Tibial artery (tissue), 4 donors: ENCODE measurements around the gene ZNF219.

Source experiments
- DNase-seq, 2 donors: peaks; one replicate each; pipeline ENCODE4 v3.0.0-alpha.2; 2019
- H3K27ac ChIP-seq, 2 donors: fragments of 200-600 bp; sonication (generic) in 1 of 2; 1 replicate in 1 of 2; 2 replicates in 1 of 2; pipeline ENCODE4 v1.5.1; 2018 to 2019; ENCODE audit warnings: mild to moderate bottlenecking in 1 of 2
- H3K27me3 ChIP-seq, 2 donors: fragments of 200-600 bp; sonication (generic) in 1 of 2; one replicate each; pipeline versions ENCODE4 v1.5.1 to v1.6.0; 2016 to 2019
- H3K36me3 ChIP-seq, 3 donors: fragments of 200-600 bp; sonication (generic) in 2 of 3; one replicate each; pipeline ENCODE4 v1.5.1; 2016 to 2019; ENCODE audit warnings: mild to moderate bottlenecking in 2 of 3
- H3K4me1 ChIP-seq, 4 donors: fragments of 200-600 bp; sonication (generic) in 2 of 4; 1 replicate in 3 of 4; 2 replicates in 1 of 4; pipeline ENCODE4 v1.5.1; 2016 to 2019
- H3K4me3 ChIP-seq, 2 donors: fragments of 200-600 bp; sonication (generic) in 1 of 2; 1 replicate in 1 of 2; 2 replicates in 1 of 2; pipeline ENCODE4 v1.5.1; 2018 to 2019; ENCODE audit warnings: mild to moderate bottlenecking in 2 of 2
- H3K9me3 ChIP-seq, 3 donors: fragments of 200-600 bp; sonication (generic) in 1 of 3; one replicate each; pipeline ENCODE4 v1.5.1; 2016 to 2019
- CTCF ChIP-seq, 2 experiments: fragments of 200-600 bp in 1 of 2; fragments of 450-650 bp in 1 of 2; IDR thresholded peaks; one replicate each; pipeline ENCODE4 v1.5.1; 2017 to 2019; ENCODE audit warnings: antibody characterized with exemption in 2 of 2, mild to moderate bottlenecking in 1 of 2, moderate library complexity in 1 of 2
- intact Hi-C: fragments of 100-400 bp; cut with DNase I; formaldehyde crosslinking; loops from one replicate; pipeline ENCODE4 v1.15.0; 2023; ENCODE audit warnings: low total_unique reads

Gene ZNF219

GRCh38 chr14:21102521-21103410, 4.3 kb upstream of the ZNF219 start:
- peak overlapping the region; percentile 60 to 85 for H3K4me3 ChIP-seq
- intact Hi-C loops, result loop anchor here (5.0 kb wide), 2 partner anchors 80 to 420 kb away; partner anchors contain the start of gene RNASE4
- DNase-seq, result no peak
- H3K9me3 ChIP-seq, result no peaks in the 10 kb centered on the region
- H3K36me3 ChIP-seq, result no peaks in the 10 kb centered on the region
- H3K27ac ChIP-seq, result peak overlapping the region; percentile 84 to 98
- H3K4me1 ChIP-seq, result peaks cover 0 to 45% (median 38%) of the 10 kb centered on the region in 4 donors
- no peaks in the 10 kb centered on the region for H3K27me3 ChIP-seq
- no peak for TF ChIP-seq CTCF (IDR thresholded peaks at IDR 0.05)

- Histone ChIP-seq H3K27ac (no peak overlapping the region), H3K4me3 (no peak overlapping the region), H3K27me3 (no peaks in the 10 kb centered on the region), H3K36me3 (no peaks in the 10 kb centered on the region), H3K4me1 (peaks cover 0 to 46% (median 41%) of the 10 kb centered on the region in 4 donors), H3K9me3 (no peaks in the 10 kb centered on the region)
- intact Hi-C loops, result loop anchor here (5.0 kb wide), 2 partner anchors 80 to 420 kb away; partner anchors contain the start of gene RNASE4
- DNase-seq, result no peak
- no peak for TF ChIP-seq CTCF (IDR thresholded peaks at IDR 0.05)
These were observed 3.5 kb upstream of the ZNF219 start for GRCh38 chr14:21101802-21102413.

GRCh38 chr14:21100931-21101330, 2.5 kb upstream of the ZNF219 start, which contains the start of gene TMEM253:
Gene TMEM253 (plus strand): TSS chr14:21101066. CDS start chr14:21101344, 278 bp downstream.
- Histone ChIP-seq H3K4me1 (peaks cover 0 to 48% (median 43%) of the 10 kb centered on the region in 4 donors), H3K27me3 (no peaks in the 10 kb centered on the region), H3K9me3 (no peaks in the 10 kb centered on the region), H3K36me3 (no peaks in the 10 kb centered on the region), H3K27ac (peak within 1 kb of the TSS; percentile 92 to 96), H3K4me3 (no peak within 1 kb of the TSS)
- DNase-seq, result no peak
- intact Hi-C loops, result loop anchor here (5.0 kb wide), 2 partner anchors 79 to 419 kb away; partner anchors contain the start of gene RNASE4
- TF ChIP-seq CTCF (IDR thresholded peaks at IDR 0.05), result no peak

- no peaks in the 10 kb centered on the region for H3K27me3 ChIP-seq
- intact Hi-C loops, result no loop called here
- H3K4me3 ChIP-seq, result peak overlapping the region in 1 of 2 donors; percentile 90
- peaks cover 0 to 42% (median 41%) of the 10 kb centered on the region in 4 donors for H3K4me1 ChIP-seq
- H3K36me3 ChIP-seq, result no peaks in the 10 kb centered on the region
- H3K27ac ChIP-seq, result peak overlapping the region; percentile 92 to 96
- no peaks in the 10 kb centered on the region for H3K9me3 ChIP-seq
- no peak for DNase-seq
- TF ChIP-seq CTCF (IDR thresholded peaks at IDR 0.05), result no peak
These were observed 1.1 kb upstream of the ZNF219 start for GRCh38 chr14:21099596-21099985.

GRCh38 chr14:21098892-21099595, 589 bp upstream of the ZNF219 start:
- Histone ChIP-seq H3K27me3 (no peaks in the 10 kb centered on the region), H3K4me1 (peaks cover 0 to 40% (median 39%) of the 10 kb centered on the region in 4 donors), H3K27ac (peak overlapping the region; percentile 92 to 96), H3K4me3 (peak overlapping the region; percentile 71 to 90), H3K9me3 (no peaks in the 10 kb centered on the region), H3K36me3 (no peaks in the 10 kb centered on the region)
- TF ChIP-seq CTCF (IDR thresholded peaks at IDR 0.05), result no peak
- no peak for DNase-seq
- intact Hi-C loops, result no loop called here
